PC-3 (cell line): ENCODE measurements around the gene CHMP5. TPM values are rescaled to one million over a fixed set of nuclear protein-coding genes. Genes with fewer than 3 reads are reported as not detected.

Experiments used
- ATAC-seq: fragments of 200-7000 bp; cut with Tn5 transposase; 2 replicates; pipeline ENCODE4 v1.9.1; 2020; ENCODE audit warnings: mild to moderate bottlenecking, moderate library complexity
- BruUV-seq: library from RNA; stranded (reverse); fragments of 400-500 nt; replicated peaks from 2 replicates; lab custom pipeline; 2021; lab: Mats Ljungman, UMichigan
- CTCF ChIA-PET: fragments of 300-600 bp; sonication (Branson Sonifier 250); formaldehyde crosslinking; loops from one replicate; lab custom pipeline; 2022; ENCODE audit warnings: antibody characterized with exemption; lab: Charles Lee
- POLR2A ChIA-PET: fragments of 300-600 bp; sonication (Branson Sonifier 250); formaldehyde crosslinking; loops from one replicate; lab custom pipeline; 2022; ENCODE audit warnings: antibody characterized with exemption; ENCODE audit not compliant: unreplicated experiment; lab: Charles Lee
- DNase-seq: peaks from one replicate; pipeline ENCODE4 v3.0.0-alpha.2; 2015
- H2AFZ ChIP-seq: fragments of 300-600 bp; sonication (generic); 2 replicates; pipeline ENCODE4 v1.6.0; 2016; ENCODE audit warnings: antibody characterized with exemption, low read length
- H3F3A ChIP-seq: fragments of 300-600 bp; sonication (generic); one replicate; pipeline ENCODE4 v1.6.0; 2017; ENCODE audit warnings: antibody characterized with exemption, low read length, control low read depth, mild to moderate bottlenecking; ENCODE audit not compliant: unreplicated experiment
- H3K27ac ChIP-seq: fragments of 300-600 bp; sonication (generic); 2 replicates; pipeline ENCODE4 v1.5.1; 2016; ENCODE audit warnings: mild to moderate bottlenecking, low read length
- H3K27me3 ChIP-seq: fragments of 300-600 bp; sonication (generic); 2 replicates; pipeline ENCODE4 v1.6.1; 2016; ENCODE audit warnings: low read length, mixed read lengths
- H3K36me3 ChIP-seq: fragments of 300-600 bp; sonication (generic); 2 replicates; pipeline ENCODE4 v1.6.1; 2016; ENCODE audit warnings: low read depth, mixed run types, low read length, mixed read lengths
- H3K4me1 ChIP-seq: fragments of 300-600 bp; sonication (generic); 2 replicates; pipeline ENCODE4 v1.5.1; 2016; ENCODE audit warnings: low read length; ENCODE audit not compliant: insufficient read depth
- H3K4me2 ChIP-seq: fragments of 300-600 bp; sonication (generic); 2 replicates; pipeline ENCODE4 v1.6.0; 2016; ENCODE audit warnings: low read length
- H3K4me3 ChIP-seq: fragments of 300-600 bp; sonication (generic); 2 replicates; pipeline ENCODE4 v1.5.1; 2016; ENCODE audit warnings: mild to moderate bottlenecking, low read length, mixed read lengths
- H3K79me2 ChIP-seq: fragments of 300-600 bp; sonication (generic); 2 replicates; pipeline ENCODE4 v1.6.1; 2017; ENCODE audit warnings: low read length, mixed read lengths
- H3K9ac ChIP-seq: fragments of 300-600 bp; sonication (generic); 2 replicates; pipeline ENCODE4 v1.6.0; 2016; ENCODE audit warnings: mild to moderate bottlenecking, low read length
- H3K9me2 ChIP-seq: fragments of 300-600 bp; sonication (generic); replicated peaks from 2 replicates; pipeline ENCODE4 v1.6.1; 2016; ENCODE audit warnings: mixed run types, low read length, mixed read lengths
- H3K9me3 ChIP-seq: fragments of 300-600 bp; sonication (generic); 2 replicates; pipeline ENCODE4 v1.6.1; 2016; ENCODE audit warnings: low read length, mixed read lengths
- H4K20me1 ChIP-seq: fragments of 300-600 bp; sonication (generic); 2 replicates; pipeline ENCODE4 v1.6.1; 2016; ENCODE audit warnings: low read length, mixed read lengths
- CTCF ChIP-seq: fragments of 300-600 bp; sonication (generic); conservative IDR thresholded peaks from 2 replicates; pipeline ENCODE4 v1.5.1; 2017; ENCODE audit warnings: antibody characterized with exemption, low read depth, mild to moderate bottlenecking, low read length
- EZH2 ChIP-seq: fragments of 300-600 bp; sonication (generic); IDR thresholded peaks from one replicate; pipeline ENCODE4 v1.6.1; 2017; ENCODE audit warnings: antibody characterized with exemption, mild to moderate bottlenecking, low read length; ENCODE audit not compliant: unreplicated experiment
- EZH2phosphoT487 ChIP-seq: fragments of 300-600 bp; sonication (generic); IDR thresholded peaks from 2 replicates; pipeline ENCODE4 v1.6.1; 2018; ENCODE audit warnings: mild to moderate bottlenecking, antibody characterized with exemption, low read length, borderline replicate concordance
- intact Hi-C: fragments of 100-400 bp; cut with micrococcal nuclease; formaldehyde crosslinking; loops from 2 replicates; pipeline ENCODE4 v1.9.0; 2023
- total RNA-seq: library from RNA; depleted of rRNA; stranded (reverse); fragments of >200 nt; gene quantifications from 2 replicates; pipeline ENCODE4 v1.2.3, GENCODE V29; 2014

CHMP5 gene
- total RNA-seq, 1 experiment from 2014 or later, result 65.0 TPM

GRCh38 chr9:33287087-33287490 lies 22.2 kb downstream of the CHMP5 start:
- Histone ChIP-seq H2AFZ (no peak overlapping the region), H3K27me3 (no peaks in the 10 kb centered on the region), H3F3A (peaks cover 6% of the 10 kb centered on the region), H3K9me2 (no peaks in the 10 kb centered on the region), H4K20me1 (no peaks in the 10 kb centered on the region), H3K27ac (peak overlapping the region; percentile 60), H3K36me3 (peaks cover 3% of the 10 kb centered on the region), H3K4me3 (no peak overlapping the region), H3K9me3 (no peaks in the 10 kb centered on the region), H3K9ac (no peak overlapping the region), H3K4me1 (peaks cover 14% of the 10 kb centered on the region), H3K79me2 (peaks cover 17% of the 10 kb centered on the region), H3K4me2 (no peak overlapping the region)
- CTCF ChIA-PET, result interaction anchor here (0.5 to 0.6 kb wide), 3 partner anchors 54 to 187 kb away, joined by 3 to 4 read pairs (median 4); partner anchors contain the start of gene NOL6
- TF ChIP-seq CTCF, result peak; percentile 75
- no peak for TF ChIP-seq EZH2
- no peak for TF ChIP-seq EZH2phosphoT487
- DNase-seq, result peak; percentile 76
- ATAC-seq, result peak; percentile 19; the same call in 1 of the 2 replicates
- BruUV-seq, result no TSS peak
- POLR2A ChIA-PET, result no interaction called here
- intact Hi-C loops, result loop anchor here (2.0 kb wide), 1 partner anchor 58 kb away; no protein-coding TSS in a partner anchor

GRCh38 chr9:33288235-33288634 lies 23.4 kb downstream of the CHMP5 start:
- H3K9me3 ChIP-seq, result no peaks in the 10 kb centered on the region
- no peak overlapping the region for H3K4me2 ChIP-seq
- intact Hi-C loops, result no loop called here
- peaks cover 6% of the 10 kb centered on the region for H3F3A ChIP-seq
- H3K9ac ChIP-seq, result no peak overlapping the region
- H3K27ac ChIP-seq, result no peak overlapping the region
- no peak overlapping the region for H3K4me3 ChIP-seq
- ATAC-seq (no peak), DNase-seq (no peak)
- H3K27me3 ChIP-seq, result no peaks in the 10 kb centered on the region
- H4K20me1 ChIP-seq, result no peaks in the 10 kb centered on the region
- H3K79me2 ChIP-seq, result peaks cover 29% of the 10 kb centered on the region
- no peaks in the 10 kb centered on the region for H3K9me2 ChIP-seq
- CTCF ChIA-PET, result no interaction called here
- no peak overlapping the region for H2AFZ ChIP-seq
- no peak for TF ChIP-seq EZH2
- no peak for TF ChIP-seq CTCF
- no peak for TF ChIP-seq EZH2phosphoT487
- H3K36me3 ChIP-seq, result peaks cover 3% of the 10 kb centered on the region
- BruUV-seq, result no TSS peak
- POLR2A ChIA-PET, result interaction anchor here (0.7 kb wide), 1 partner anchor 121 kb away, joined by 4 read pairs; the partner anchor contains the start of gene B4GALT1
- peaks cover 17% of the 10 kb centered on the region for H3K4me1 ChIP-seq

GRCh38 chr9:33288828-33289483 lies 24.1 kb downstream of the CHMP5 start:
- no TSS peak for BruUV-seq
- Histone ChIP-seq H3K9me3 (no peaks in the 10 kb centered on the region), H3K4me2 (peak overlapping the region; percentile 89; the same call in 1 of the 2 replicates), H3K27me3 (no peaks in the 10 kb centered on the region), H3K79me2 (peaks cover 36% of the 10 kb centered on the region), H3K4me3 (no peak overlapping the region), H4K20me1 (no peaks in the 10 kb centered on the region), H3K36me3 (peaks cover 3% of the 10 kb centered on the region), H3K9me2 (no peaks in the 10 kb centered on the region), H3K27ac (no peak overlapping the region), H3K4me1 (peaks cover 17% of the 10 kb centered on the region), H3F3A (peaks cover 6% of the 10 kb centered on the region), H3K9ac (peak overlapping the region; percentile 98; the same call in 1 of the 2 replicates), H2AFZ (no peak overlapping the region)
- CTCF ChIA-PET, result no interaction called here
- ATAC-seq (no peak), DNase-seq (no peak)
- intact Hi-C loops, result no loop called here
- TF ChIP-seq EZH2 (no peak), CTCF (no peak), EZH2phosphoT487 (no peak)
- POLR2A ChIA-PET, result no interaction called here
